GM21619 (cell line): ENCODE results near the gene INTS1.

Source experiments
- ATAC-seq: cut with Tn5 transposase; IDR thresholded peaks from one replicate; pipeline ENCODE4 v1.9.1; 2021; ENCODE audit not compliant: unreplicated experiment

The INTS1 gene, protein sequence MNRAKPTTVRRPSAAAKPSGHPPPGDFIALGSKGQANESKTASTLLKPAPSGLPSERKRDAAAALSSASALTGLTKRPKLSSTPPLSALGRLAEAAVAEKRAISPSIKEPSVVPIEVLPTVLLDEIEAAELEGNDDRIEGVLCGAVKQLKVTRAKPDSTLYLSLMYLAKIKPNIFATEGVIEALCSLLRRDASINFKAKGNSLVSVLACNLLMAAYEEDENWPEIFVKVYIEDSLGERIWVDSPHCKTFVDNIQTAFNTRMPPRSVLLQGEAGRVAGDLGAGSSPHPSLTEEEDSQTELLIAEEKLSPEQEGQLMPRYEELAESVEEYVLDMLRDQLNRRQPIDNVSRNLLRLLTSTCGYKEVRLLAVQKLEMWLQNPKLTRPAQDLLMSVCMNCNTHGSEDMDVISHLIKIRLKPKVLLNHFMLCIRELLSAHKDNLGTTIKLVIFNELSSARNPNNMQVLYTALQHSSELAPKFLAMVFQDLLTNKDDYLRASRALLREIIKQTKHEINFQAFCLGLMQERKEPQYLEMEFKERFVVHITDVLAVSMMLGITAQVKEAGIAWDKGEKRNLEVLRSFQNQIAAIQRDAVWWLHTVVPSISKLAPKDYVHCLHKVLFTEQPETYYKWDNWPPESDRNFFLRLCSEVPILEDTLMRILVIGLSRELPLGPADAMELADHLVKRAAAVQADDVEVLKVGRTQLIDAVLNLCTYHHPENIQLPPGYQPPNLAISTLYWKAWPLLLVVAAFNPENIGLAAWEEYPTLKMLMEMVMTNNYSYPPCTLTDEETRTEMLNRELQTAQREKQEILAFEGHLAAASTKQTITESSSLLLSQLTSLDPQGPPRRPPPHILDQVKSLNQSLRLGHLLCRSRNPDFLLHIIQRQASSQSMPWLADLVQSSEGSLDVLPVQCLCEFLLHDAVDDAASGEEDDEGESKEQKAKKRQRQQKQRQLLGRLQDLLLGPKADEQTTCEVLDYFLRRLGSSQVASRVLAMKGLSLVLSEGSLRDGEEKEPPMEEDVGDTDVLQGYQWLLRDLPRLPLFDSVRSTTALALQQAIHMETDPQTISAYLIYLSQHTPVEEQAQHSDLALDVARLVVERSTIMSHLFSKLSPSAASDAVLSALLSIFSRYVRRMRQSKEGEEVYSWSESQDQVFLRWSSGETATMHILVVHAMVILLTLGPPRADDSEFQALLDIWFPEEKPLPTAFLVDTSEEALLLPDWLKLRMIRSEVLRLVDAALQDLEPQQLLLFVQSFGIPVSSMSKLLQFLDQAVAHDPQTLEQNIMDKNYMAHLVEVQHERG (N-terminal part only)

DNA sequence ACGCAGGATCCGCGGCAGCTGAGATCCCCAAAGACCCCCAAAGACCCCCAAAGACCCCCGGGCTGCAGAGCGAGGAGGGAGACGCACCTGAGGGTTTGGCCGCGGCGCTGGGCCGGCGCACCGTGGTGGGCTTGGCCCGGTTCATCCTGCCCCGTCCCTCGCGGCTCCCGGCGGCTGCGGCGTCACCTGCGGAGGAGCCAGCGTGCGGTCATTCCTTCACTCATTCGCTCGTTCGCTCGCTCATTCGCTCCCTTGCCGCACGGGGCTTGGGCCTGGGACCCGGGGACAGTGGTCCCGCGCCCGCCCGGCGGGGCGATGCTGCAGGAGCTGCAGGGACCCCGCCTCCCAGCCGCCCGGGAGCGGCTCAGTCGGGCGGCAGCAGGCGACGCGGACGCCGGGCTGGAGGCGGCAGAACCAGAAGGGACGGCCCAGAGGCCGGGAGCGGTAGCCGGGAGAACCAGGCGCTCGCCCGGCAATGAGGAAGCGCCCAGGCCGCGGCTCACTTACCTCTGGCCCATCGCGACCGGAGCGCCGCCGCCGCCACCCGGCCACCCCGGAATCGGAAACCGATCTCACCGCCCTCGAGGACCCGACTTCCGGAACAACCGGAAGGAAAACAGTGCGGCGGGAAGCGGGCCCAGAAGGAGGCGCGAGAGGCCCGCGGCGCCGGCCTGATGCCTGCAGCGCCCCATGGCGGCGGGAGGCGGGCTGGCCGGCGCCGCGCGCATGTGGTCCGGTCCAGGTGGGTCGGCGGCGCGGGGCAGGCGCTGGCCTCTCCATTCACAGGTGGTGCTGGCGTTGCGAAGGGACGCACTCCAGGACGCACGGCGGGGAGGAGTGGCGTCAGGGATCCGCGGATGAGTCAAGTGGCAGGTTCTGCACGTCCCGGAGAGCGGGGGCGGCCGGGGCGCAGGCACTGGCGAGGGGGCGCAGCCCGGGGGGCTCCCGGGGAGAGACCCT is at the start of gene INTS1:
Gene INTS1, minus strand, starts transcription at position 574 of the 960 bp plus-strand sequence. Its CDS starts 429 bp downstream, at position 145.
- ATAC-seq: peak; percentile 79

DNA sequence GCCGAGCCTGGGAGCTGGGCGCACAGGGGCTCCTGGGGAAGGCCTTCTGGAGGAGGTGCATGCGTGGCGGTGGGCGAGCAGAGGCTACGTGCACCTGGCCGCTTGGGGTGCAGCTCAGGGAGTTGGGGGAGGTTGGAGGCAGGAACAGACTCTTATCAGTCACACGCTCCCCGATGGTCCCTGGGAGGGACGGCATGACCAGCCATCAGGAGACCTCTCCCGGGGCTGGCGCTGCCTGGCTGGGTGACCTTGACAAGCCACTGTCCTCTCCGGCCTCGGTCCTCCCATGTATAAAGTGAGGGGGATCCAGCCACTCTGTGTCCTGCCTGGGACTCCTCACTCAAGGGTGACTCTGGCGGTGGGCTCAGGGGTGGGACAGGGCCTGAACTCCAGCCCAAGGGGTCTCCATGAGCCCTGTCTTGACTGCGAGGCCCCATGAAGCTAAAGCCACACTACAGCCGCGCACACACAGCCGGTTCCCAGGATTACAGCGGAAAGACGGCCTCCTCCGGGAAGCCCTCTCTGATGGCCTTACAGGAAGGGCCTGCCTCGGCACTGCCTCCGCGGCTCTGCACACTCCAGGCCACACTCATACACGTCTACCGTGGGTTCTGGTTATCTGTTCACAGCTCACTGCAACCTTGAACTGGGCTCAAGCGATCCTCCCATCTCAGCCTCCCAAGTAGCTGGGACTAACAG is 49.5 kb upstream of the INTS1 start:
- no peak for ATAC-seq

GRCh38 chr7:1552200-1552599 is 48.0 kb upstream of the INTS1 start:
- ATAC-seq: no peak

- no peak for ATAC-seq
Measured at GRCh38 chr7:1550846-1551155, 46.6 kb upstream of the INTS1 start.

- no peak for ATAC-seq
Measured at GRCh38 chr7:1550005-1550845, 46.0 kb upstream of the INTS1 start.

- ATAC-seq: no peak
Measured at GRCh38 chr7:1549357-1550004, 45.3 kb upstream of the INTS1 start.

- no peak for ATAC-seq
Measured at GRCh38 chr7:1548944-1549343, 44.8 kb upstream of the INTS1 start.

- no peak for ATAC-seq
Measured at GRCh38 chr7:1548438-1548831, 44.2 kb upstream of the INTS1 start.

GRCh38 chr7:1547777-1548437 is 43.7 kb upstream of the INTS1 start:
- no peak for ATAC-seq

DNA sequence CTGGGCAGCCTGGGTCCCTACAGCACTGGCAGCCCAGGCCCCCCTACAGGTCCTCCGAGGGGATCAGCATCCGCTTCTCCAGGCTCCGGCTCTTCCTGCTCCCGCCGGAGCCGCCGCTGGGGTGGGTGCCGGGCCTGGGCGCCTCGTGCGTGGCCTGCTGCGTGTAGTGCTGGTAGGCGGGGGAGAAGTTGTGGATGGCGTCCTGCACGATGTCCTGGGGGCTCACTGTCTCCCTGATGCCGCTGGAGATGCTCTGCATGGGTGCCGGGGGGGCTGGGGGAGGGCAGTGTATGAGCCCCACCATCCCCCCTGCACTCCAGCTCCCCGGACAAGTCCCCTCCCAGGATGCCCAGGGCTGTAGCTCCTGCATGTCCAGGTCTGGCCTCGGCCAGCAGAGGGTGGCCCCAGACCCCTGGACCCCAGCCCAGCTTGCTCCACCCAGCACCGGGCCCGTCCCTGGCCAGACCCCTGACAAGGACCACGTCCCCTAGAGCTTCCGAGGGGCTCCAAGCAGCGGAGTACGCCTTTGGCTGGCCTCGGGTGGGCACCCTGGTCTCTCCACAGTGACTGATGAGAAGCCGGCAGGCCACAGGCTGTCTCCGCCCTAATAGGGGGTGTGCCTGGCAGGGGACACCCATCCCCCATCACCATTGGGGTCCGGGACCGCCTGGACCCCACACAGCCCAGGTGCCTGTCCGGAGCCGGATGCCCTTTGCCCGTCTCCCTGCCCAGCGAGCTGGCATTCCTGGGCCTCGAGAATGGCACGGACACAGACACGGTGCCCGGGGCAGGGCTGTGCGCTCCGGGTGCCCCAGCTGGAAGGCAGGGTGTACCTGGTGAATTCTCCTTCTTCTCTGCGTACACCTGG is 43.0 kb upstream of the INTS1 start:
- ATAC-seq: no peak

- no peak for ATAC-seq
Measured at GRCh38 chr7:1546274-1546908, 42.2 kb upstream of the INTS1 start.

GRCh38 chr7:1545417-1546246 is 41.4 kb upstream of the INTS1 start:
- ATAC-seq: no peak

DNA sequence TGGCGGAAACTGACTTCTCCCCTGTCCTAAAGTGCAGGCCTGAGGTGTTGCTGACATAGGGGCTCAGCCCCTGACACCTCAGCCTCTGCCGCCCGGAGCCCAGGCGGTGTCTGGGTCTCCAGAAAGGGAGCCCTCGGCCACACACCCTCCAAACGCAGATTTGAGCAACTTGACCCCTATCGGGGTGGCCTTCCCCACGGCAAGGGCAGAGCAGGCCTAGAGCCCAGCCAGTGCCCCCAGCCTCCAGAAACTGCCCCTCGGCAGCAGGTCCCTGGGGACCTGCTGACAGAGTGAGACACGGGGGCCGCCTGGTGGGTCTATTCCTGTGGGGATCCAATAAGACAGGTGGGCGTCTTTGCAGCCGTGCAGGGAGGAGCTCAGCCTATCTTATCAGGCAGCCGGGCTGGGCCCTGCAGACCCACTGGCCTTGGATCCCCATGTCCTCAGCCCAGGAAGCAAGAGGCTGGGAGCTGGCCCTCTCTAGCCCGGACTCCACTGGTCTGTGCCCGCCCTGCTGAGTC is 40.8 kb upstream of the INTS1 start:
- ATAC-seq: no peak

- ATAC-seq: no peak
Measured at GRCh38 chr7:1544178-1544895, 40.1 kb upstream of the INTS1 start.

DNA sequence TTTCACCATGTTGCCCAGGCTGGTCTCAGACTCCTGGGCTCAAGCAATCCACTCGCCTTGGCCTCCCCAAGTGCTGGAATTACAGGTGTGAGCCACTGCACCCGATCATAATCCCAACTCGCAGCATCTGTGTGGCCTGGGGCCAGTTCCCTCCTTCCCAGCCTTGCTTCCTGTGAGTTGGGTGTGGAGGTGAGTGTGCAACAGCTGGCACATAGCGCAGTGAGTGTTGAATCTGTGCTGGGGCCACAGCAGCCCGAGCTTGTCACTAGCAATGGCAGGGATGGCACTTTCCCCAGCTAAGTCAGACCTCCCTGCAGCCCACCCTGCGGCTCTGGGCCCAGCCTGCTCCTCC is 39.6 kb upstream of the INTS1 start:
- ATAC-seq: no peak
